Liver (tissue), 9 donors: ENCODE data around the gene TMEM107. TPM values are rescaled to one million over a fixed set of nuclear protein-coding genes. Genes with fewer than 3 reads are reported as not detected.

Experiments
- DNase-seq: peaks from one replicate; pipeline ENCODE4 v3.0.0-alpha.2; 2017; ENCODE audit warnings: low spot score
- H3K27ac ChIP-seq, 2 donors: one replicate each; pipeline ENCODE4 v1.7.0; 2013; ENCODE audit warnings: inconsistent platforms in 2 of 2, low read length in 2 of 2, control low read depth in 1 of 2, low read depth in 1 of 2, mild to moderate bottlenecking in 1 of 2
- H3K27me3 ChIP-seq, 4 donors: one replicate each; pipeline versions ENCODE4 v1.6.1 to v1.7.0; 2013; ENCODE audit warnings: low read length in 3 of 4, inconsistent platforms in 1 of 4, mild to moderate bottlenecking in 1 of 4, moderate library complexity in 1 of 4; ENCODE audit not compliant: control insufficient read depth in 4 of 4, insufficient read depth in 4 of 4
- H3K36me3 ChIP-seq, 4 donors: one replicate each; pipeline versions ENCODE4 v1.6.1 to v1.7.0; 2013; ENCODE audit warnings: low read length in 3 of 4, mild to moderate bottlenecking in 3 of 4, low read depth in 1 of 4, moderate library complexity in 1 of 4; ENCODE audit not compliant: control insufficient read depth in 4 of 4, insufficient read depth in 3 of 4
- H3K4me1 ChIP-seq, 4 donors: one replicate each; pipeline versions ENCODE4 v1.6.1 to v1.7.0; 2013; ENCODE audit warnings: low read length in 3 of 4, mild to moderate bottlenecking in 3 of 4, moderate library complexity in 1 of 4; ENCODE audit not compliant: control insufficient read depth in 4 of 4, insufficient read depth in 4 of 4
- H3K4me3 ChIP-seq, 3 donors: one replicate each; pipeline versions ENCODE4 v1.6.1 to v1.7.0; 2013; ENCODE audit warnings: low read length in 3 of 3, control low read depth in 1 of 3, low read depth in 1 of 3, mild to moderate bottlenecking in 1 of 3
- H3K9ac ChIP-seq, 2 donors: one replicate each; pipeline ENCODE4 v1.7.0; 2013; ENCODE audit warnings: low read length in 2 of 2, mild to moderate bottlenecking in 2 of 2, moderate library complexity in 2 of 2, control low read depth in 1 of 2, low read depth in 1 of 2
- H3K9me3 ChIP-seq, 4 donors: one replicate each; pipeline versions ENCODE4 v1.6.1 to v1.7.0; 2013; ENCODE audit warnings: low read length in 3 of 4; ENCODE audit not compliant: control insufficient read depth in 4 of 4
- EGR1 ChIP-seq, 2 donors: IDR thresholded peaks; 2 replicates each; pipeline ENCODE4 v1.6.1; 2016 to 2018; ENCODE audit warnings: antibody characterized with exemption in 2 of 2, low read depth in 2 of 2
- FOXA1 ChIP-seq: IDR thresholded peaks from 2 replicates; pipeline ENCODE4 v1.6.1; 2016; ENCODE audit warnings: antibody characterized with exemption
- FOXA2 ChIP-seq: IDR thresholded peaks from 2 replicates; pipeline ENCODE4 v1.6.1; 2016; ENCODE audit warnings: antibody characterized with exemption
- GABPA ChIP-seq, 2 donors: IDR thresholded peaks in 1 of 2; conservative IDR thresholded peaks in 1 of 2; 2 replicates each; pipeline ENCODE4 v1.6.1; 2016; ENCODE audit warnings: antibody characterized with exemption in 2 of 2, mild to moderate bottlenecking in 1 of 2, moderate library complexity in 1 of 2
- HNF4A ChIP-seq, 2 donors: conservative IDR thresholded peaks; 2 replicates each; pipeline ENCODE4 v1.6.1; 2016; ENCODE audit warnings: antibody characterized with exemption in 2 of 2, mild to moderate bottlenecking in 2 of 2
- HNF4G ChIP-seq: IDR thresholded peaks from 2 replicates; pipeline ENCODE4 v1.6.1; 2016; ENCODE audit warnings: antibody characterized with exemption
- JUND ChIP-seq, 2 donors: IDR thresholded peaks; 2 replicates each; pipeline ENCODE4 v1.6.1; 2016; ENCODE audit warnings: antibody characterized with exemption in 2 of 2
- MAX ChIP-seq: IDR thresholded peaks from 2 replicates; pipeline ENCODE4 v1.6.1; 2016; ENCODE audit warnings: antibody characterized with exemption
- NR2F2 ChIP-seq: IDR thresholded peaks from 2 replicates; pipeline ENCODE4 v1.6.1; 2016; ENCODE audit warnings: antibody characterized with exemption
- RAD21 ChIP-seq, 2 donors: IDR thresholded peaks; 2 replicates each; pipeline ENCODE4 v1.6.1; 2016; ENCODE audit warnings: antibody characterized with exemption in 2 of 2, mild to moderate bottlenecking in 2 of 2
- REST ChIP-seq: IDR thresholded peaks from 2 replicates; pipeline ENCODE4 v1.6.1; 2016; ENCODE audit warnings: antibody characterized with exemption, mild to moderate bottlenecking
- RXRA ChIP-seq, 2 donors: IDR thresholded peaks; 2 replicates each; pipeline ENCODE4 v1.6.1; 2017 to 2018; ENCODE audit warnings: antibody characterized with exemption in 2 of 2, mild to moderate bottlenecking in 1 of 2
- SP1 ChIP-seq: IDR thresholded peaks from 2 replicates; pipeline ENCODE4 v1.6.1; 2018; ENCODE audit warnings: antibody characterized with exemption, mild to moderate bottlenecking
- TAF1 ChIP-seq: conservative IDR thresholded peaks from 2 replicates; pipeline ENCODE4 v1.6.1; 2016; ENCODE audit warnings: antibody characterized with exemption, mild to moderate bottlenecking
- YY1 ChIP-seq: IDR thresholded peaks from 2 replicates; pipeline ENCODE4 v1.6.1; 2016; ENCODE audit warnings: antibody characterized with exemption, mild to moderate bottlenecking
- ZBTB33 ChIP-seq: IDR thresholded peaks from 2 replicates; pipeline ENCODE4 v1.6.1; 2016; ENCODE audit warnings: antibody characterized with exemption
- WGBS: extraction: QIAGEN DNeasy Blood & Tissue Kit; methylation state at CpG from one replicate; pipeline ENCODE4 v1.1.7; 2013; 5-methylcytosine and 5-hydroxymethylcytosine counted together
- polyA plus RNA-seq, 2 donors: library from polyadenylated mRNA; stranded (reverse) in 1 of 2; unstranded in 1 of 2; fragments of 200-250 nt in 1 of 2; fragments of >200 nt in 1 of 2; fragmentation: Nextera tagmentation in 1 of 2; extraction: Ambion mirVana in 1 of 2; gene quantifications; one replicate each; pipeline versions ENCODE4 v1.2.1 to v1.2.3, GENCODE V29; 2013 to 2015
- total RNA-seq, 2 donors: library from RNA; depleted of rRNA; stranded (reverse); fragments of >200 nt; gene quantifications; one replicate each; pipeline ENCODE4 v1.2.3, GENCODE V29; 2014
- TF ChIP-seq, protein P1 (sequence below): fragments of 150-350 bp; IDR thresholded peaks from 2 replicates; pipeline ENCODE4 v1.5.1; 2017; ENCODE audit warnings: improper control_type of control experiment, low read depth, low read length; ENCODE audit not compliant: missing input control
- TF ChIP-seq, protein P2 (sequence below): IDR thresholded peaks from 2 replicates; pipeline ENCODE4 v1.6.1; 2016; ENCODE audit warnings: antibody characterized with exemption
- donor health status: healthy.
- donor health status: healthy.
- donor health status: healthy.
- donor health status: healthy.
- donor health status: healthy.

The TMEM107 gene
- total and polyA plus RNA-seq, 4 donors, result 3.0 to 8.4 (median 4.2) TPM

DNA sequence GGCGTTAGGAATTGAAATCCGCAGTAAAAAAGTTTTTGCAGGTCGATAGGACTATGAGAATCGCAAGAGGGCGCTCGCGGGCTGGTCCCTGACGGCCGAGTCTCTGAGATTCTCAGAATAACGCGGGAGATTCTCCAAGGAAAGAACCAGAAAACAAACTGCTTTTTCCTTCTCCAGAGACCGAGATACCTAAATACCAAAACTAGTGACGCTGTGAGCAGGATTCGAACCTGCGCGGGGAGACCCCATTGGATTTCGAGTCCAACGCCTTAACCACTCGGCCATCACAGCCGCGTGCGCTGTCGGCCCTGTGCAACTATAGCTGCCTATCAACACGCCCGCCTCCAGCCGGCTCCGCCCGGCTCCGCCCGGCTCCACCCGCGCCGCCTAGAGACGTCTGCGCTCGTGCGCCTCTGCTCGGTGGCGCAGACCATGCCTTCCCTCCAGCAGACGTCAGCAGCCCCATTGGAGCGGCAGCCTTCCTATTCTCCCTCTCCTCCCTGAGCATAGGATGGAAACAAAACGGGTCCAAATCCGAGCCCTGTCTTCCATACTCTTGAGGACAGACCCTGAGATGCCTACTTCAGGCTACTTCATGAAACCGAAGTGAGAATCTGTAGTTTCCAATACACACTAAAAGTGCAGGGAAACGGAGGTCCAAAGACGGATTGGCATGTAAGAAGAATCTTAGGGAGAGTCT, 37.4 kb downstream of the TMEM107 start:
- no peaks in the 10 kb centered on the region for H3K9me3 ChIP-seq

More for the DNA sequence above, 37.4 kb downstream of the TMEM107 start:
- peak overlapping the region; percentile 66 to 68 for H3K27ac ChIP-seq
- peak overlapping the region in 1 of 2 donors; percentile 55 for H3K9ac ChIP-seq
- 13% methylated on average over 46 of the region's 46 CpGs for WGBS
- no peak overlapping the region for H3K4me3 ChIP-seq
- no peaks in the 10 kb centered on the region for H3K27me3 ChIP-seq
- DNase-seq, result peak; percentile 98
- peaks cover 0 to 9% (median 0%) of the 10 kb centered on the region in 4 donors for H3K4me1 ChIP-seq
- peak; percentile 35 for TF ChIP-seq SP1
- TF ChIP-seq YY1, result peak; percentile 67
- TF ChIP-seq HNF4A (conservative IDR thresholded peaks at IDR 0.05), result peak; percentile 17 to 43
- TF ChIP-seq RAD21 (IDR thresholded peaks at IDR 0.05), result peak; percentile 76 to 87
- no peak for TF ChIP-seq FOXA2
- peak; percentile 59 to 74 for TF ChIP-seq JUND (IDR thresholded peaks at IDR 0.05)
- TF ChIP-seq HNF4G, result no peak
- peak; percentile 43 for TF ChIP-seq NR2F2
- peak; percentile 74 for TF ChIP-seq MAX
- TF ChIP-seq EGR1 (IDR thresholded peaks at IDR 0.05; ENCODE audit: low read depth in 2 of 2), result no peak
- TF ChIP-seq, protein P1, sequence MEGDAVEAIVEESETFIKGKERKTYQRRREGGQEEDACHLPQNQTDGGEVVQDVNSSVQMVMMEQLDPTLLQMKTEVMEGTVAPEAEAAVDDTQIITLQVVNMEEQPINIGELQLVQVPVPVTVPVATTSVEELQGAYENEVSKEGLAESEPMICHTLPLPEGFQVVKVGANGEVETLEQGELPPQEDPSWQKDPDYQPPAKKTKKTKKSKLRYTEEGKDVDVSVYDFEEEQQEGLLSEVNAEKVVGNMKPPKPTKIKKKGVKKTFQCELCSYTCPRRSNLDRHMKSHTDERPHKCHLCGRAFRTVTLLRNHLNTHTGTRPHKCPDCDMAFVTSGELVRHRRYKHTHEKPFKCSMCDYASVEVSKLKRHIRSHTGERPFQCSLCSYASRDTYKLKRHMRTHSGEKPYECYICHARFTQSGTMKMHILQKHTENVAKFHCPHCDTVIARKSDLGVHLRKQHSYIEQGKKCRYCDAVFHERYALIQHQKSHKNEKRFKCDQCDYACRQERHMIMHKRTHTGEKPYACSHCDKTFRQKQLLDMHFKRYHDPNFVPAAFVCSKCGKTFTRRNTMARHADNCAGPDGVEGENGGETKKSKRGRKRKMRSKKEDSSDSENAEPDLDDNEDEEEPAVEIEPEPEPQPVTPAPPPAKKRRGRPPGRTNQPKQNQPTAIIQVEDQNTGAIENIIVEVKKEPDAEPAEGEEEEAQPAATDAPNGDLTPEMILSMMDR, result peak; percentile 90
- TF ChIP-seq GABPA (IDR thresholded peaks at IDR 0.05 in 1 of 2, conservative IDR thresholded peaks at IDR 0.05 in 1 of 2), result peak in 1 of 2 donors; percentile 23
- peak; percentile 47 for TF ChIP-seq REST
- peak; percentile 97 for TF ChIP-seq ZBTB33
- TF ChIP-seq, protein P2, sequence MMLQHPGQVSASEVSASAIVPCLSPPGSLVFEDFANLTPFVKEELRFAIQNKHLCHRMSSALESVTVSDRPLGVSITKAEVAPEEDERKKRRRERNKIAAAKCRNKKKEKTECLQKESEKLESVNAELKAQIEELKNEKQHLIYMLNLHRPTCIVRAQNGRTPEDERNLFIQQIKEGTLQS, result peak; percentile 78
- TF ChIP-seq TAF1, result no peak
- TF ChIP-seq FOXA1, result peak; percentile 51
- TF ChIP-seq RXRA (IDR thresholded peaks at IDR 0.05), result peak; percentile 17 to 49
- peaks cover 14 to 38% (median 37%) of the 10 kb centered on the region in 4 donors for H3K36me3 ChIP-seq
